ENCODE results near the gene TTLL11. TPM values are rescaled to one million over a fixed set of nuclear protein-coding genes. Genes with fewer than 3 reads are reported as not detected.

TTLL11 gene
- total RNA-seq, 1 experiment from 2014 or later = 3.9 TPM

- DNase-seq (ENCODE audit: low read depth) = peak; percentile 29
These were observed 117.3 kb downstream of the TTLL11 start for GRCh38 chr9:121975801-121976277.

GRCh38 chr9:121974421-121974820, 118.7 kb downstream of the TTLL11 start:
- peak; percentile 38 for DNase-seq (ENCODE audit: low read depth)

GRCh38 chr9:121972501-121972981, 120.6 kb downstream of the TTLL11 start:
- DNase-seq (ENCODE audit: low read depth) = peak; percentile 99

GRCh38 chr9:121968056-121968455, 125.1 kb downstream of the TTLL11 start:
- DNase-seq (ENCODE audit: low read depth) = no peak

- DNase-seq (ENCODE audit: low read depth) = peak; percentile 18
These were observed 126.4 kb downstream of the TTLL11 start for GRCh38 chr9:121966706-121967105.

- DNase-seq (ENCODE audit: low read depth) = no peak
These were observed 129.5 kb downstream of the TTLL11 start for GRCh38 chr9:121963528-121963995.

- DNase-seq (ENCODE audit: low read depth) = no peak
These were observed 130.7 kb downstream of the TTLL11 start for GRCh38 chr9:121962421-121962820.

- no peak for DNase-seq (ENCODE audit: low read depth)
These were observed 132.4 kb downstream of the TTLL11 start for GRCh38 chr9:121960665-121961064.

GRCh38 chr9:121958530-121958929, 134.6 kb downstream of the TTLL11 start:
- DNase-seq (ENCODE audit: low read depth) = peak; percentile 64

GRCh38 chr9:121956808-121957207, 136.3 kb downstream of the TTLL11 start:
- DNase-seq (ENCODE audit: low read depth) = peak; percentile 45

GRCh38 chr9:121955649-121956048, 137.5 kb downstream of the TTLL11 start:
- peak; percentile 56 for DNase-seq (ENCODE audit: low read depth)

GRCh38 chr9:121954477-121955140, 138.5 kb downstream of the TTLL11 start:
- DNase-seq (ENCODE audit: low read depth) = peak; percentile 71

GRCh38 chr9:121952611-121953010, 140.5 kb downstream of the TTLL11 start:
- DNase-seq (ENCODE audit: low read depth) = peak; percentile 31

- DNase-seq (ENCODE audit: low read depth) = no peak
These were observed 142.2 kb downstream of the TTLL11 start for GRCh38 chr9:121950866-121951265.

GRCh38 chr9:121950441-121950840, 142.7 kb downstream of the TTLL11 start:
- peak; percentile 46 for DNase-seq (ENCODE audit: low read depth)

GRCh38 chr9:121949766-121950165, 143.3 kb downstream of the TTLL11 start:
- DNase-seq (ENCODE audit: low read depth) = peak; percentile 68

GRCh38 chr9:121949364-121949763, 143.7 kb downstream of the TTLL11 start:
- peak; percentile 93 for DNase-seq (ENCODE audit: low read depth)

- DNase-seq (ENCODE audit: low read depth) = peak; percentile 38
These were observed 145.3 kb downstream of the TTLL11 start for GRCh38 chr9:121947775-121948174.

- peak; percentile 42 for DNase-seq (ENCODE audit: low read depth)
These were observed 146.6 kb downstream of the TTLL11 start for GRCh38 chr9:121946465-121946864.

GRCh38 chr9:121945849-121946248, 147.3 kb downstream of the TTLL11 start:
- peak; percentile 95 for DNase-seq (ENCODE audit: low read depth)

- DNase-seq (ENCODE audit: low read depth) = peak; percentile 77
These were observed 147.8 kb downstream of the TTLL11 start for GRCh38 chr9:121945281-121945680.

GRCh38 chr9:121944711-121945191, 148.4 kb downstream of the TTLL11 start:
- DNase-seq (ENCODE audit: low read depth) = peak; percentile 85

- DNase-seq (ENCODE audit: low read depth) = no peak
These were observed 149.6 kb downstream of the TTLL11 start for GRCh38 chr9:121943463-121943862.

Measured in M059J (cell line).